B cell (primary cell): ENCODE results near the gene PFDN5. TPM values are rescaled to one million over a fixed set of nuclear protein-coding genes. Genes with fewer than 3 reads are reported as not detected.

Experiments
- ATAC-seq: fragments of 200-7000 bp; cut with Tn5 transposase; one replicate; pipeline ENCODE4 v1.10.0; 2021; ENCODE audit warnings: low read depth, mild to moderate bottlenecking, moderate number of reproducible peaks, moderate library complexity
- CTCF ChIA-PET: fragments of 350-600 bp; sonication (Branson Sonifier 250); formaldehyde crosslinking; loops from one replicate; lab custom pipeline; 2021; ENCODE audit warnings: antibody characterized with exemption, inconsistent platforms; lab: Charles Lee
- POLR2A ChIA-PET: fragments of 350-600 bp; sonication (Branson Sonifier 250); formaldehyde crosslinking; loops from one replicate; lab custom pipeline; 2021; ENCODE audit warnings: antibody characterized with exemption; lab: Charles Lee
- DNase-seq: peaks from one replicate; pipeline ENCODE4 v3.0.0; 2013
- H2AFZ ChIP-seq: 2 replicates; pipeline ENCODE4 v1.6.1; 2012; ENCODE audit warnings: mild to moderate bottlenecking, low read depth, low read length; ENCODE audit not compliant: insufficient read depth, poor library complexity, severe bottlenecking
- H3K27ac ChIP-seq, 2 donors: 1 replicate in 1 of 2; 2 replicates in 1 of 2; pipeline ENCODE4 v1.5.1; 2012 to 2013; ENCODE audit warnings: low read length in 2 of 2, mild to moderate bottlenecking in 2 of 2, moderate library complexity in 1 of 2
- H3K27me3 ChIP-seq, 4 experiments: fragments of 200-600 bp in 1 of 4; sonication (generic) in 1 of 4; replicated peaks in 1 of 4; 1 replicate in 2 of 4; 2 replicates in 2 of 4; pipeline versions ENCODE4 v1.6.1 to v1.7.0; 2013 to 2016; ENCODE audit warnings: low read length in 3 of 4, mild to moderate bottlenecking in 2 of 4, mixed read lengths in 1 of 4, moderate library complexity in 1 of 4; ENCODE audit not compliant: insufficient read depth in 4 of 4, control insufficient read depth in 3 of 4; ENCODE audit errors: control extremely low read depth in 1 of 4
- H3K36me3 ChIP-seq, 2 experiments: replicated peaks in 1 of 2; 1 replicate in 1 of 2; 2 replicates in 1 of 2; pipeline versions ENCODE4 v1.6.1 to v1.7.1; 2013; ENCODE audit warnings: low read length in 1 of 2; ENCODE audit not compliant: insufficient read depth in 2 of 2, control insufficient read depth in 1 of 2; ENCODE audit errors: control extremely low read depth in 1 of 2, extremely low read depth in 1 of 2
- H3K4me1 ChIP-seq, 2 donors: fragments of 200-600 bp in 1 of 2; sonication (generic) in 1 of 2; 1 replicate in 1 of 2; 2 replicates in 1 of 2; pipeline versions ENCODE4 v1.5.1 to v1.6.1; 2013 to 2017; ENCODE audit warnings: low read length in 2 of 2; ENCODE audit not compliant: control insufficient read depth in 2 of 2, insufficient read depth in 2 of 2
- H3K4me2 ChIP-seq: replicated peaks from 2 replicates; pipeline ENCODE3; 2012; ENCODE audit warnings: mild to moderate bottlenecking, low read depth, low read length; ENCODE audit not compliant: poor library complexity, severe bottlenecking
- H3K4me3 ChIP-seq, 5 experiments: fragments of 200-600 bp in 1 of 5; sonication (generic) in 1 of 5; 1 replicate in 3 of 5; 2 replicates in 2 of 5; pipeline versions ENCODE4 v1.5.1 to v1.7.0; 2011 to 2016; ENCODE audit warnings: low read length in 4 of 5, mild to moderate bottlenecking in 4 of 5, low read depth in 2 of 5, control low read depth in 1 of 5, moderate library complexity in 1 of 5; ENCODE audit not compliant: insufficient read depth in 1 of 5; ENCODE audit errors: control extremely low read depth in 1 of 5, extremely low read depth in 1 of 5
- H3K79me2 ChIP-seq: fragments of 200-600 bp; sonication (generic); one replicate; pipeline ENCODE4 v1.6.0; 2016; ENCODE audit warnings: low read length; ENCODE audit not compliant: control insufficient read depth, insufficient read depth
- H3K9ac ChIP-seq: fragments of 200-600 bp; sonication (generic); 2 replicates; pipeline ENCODE4 v1.6.1; 2017; ENCODE audit warnings: mild to moderate bottlenecking, low read length, moderate library complexity
- H3K9me3 ChIP-seq, 3 donors: one replicate each; pipeline versions ENCODE4 v1.6.1 to v1.7.1; 2013; ENCODE audit warnings: low read length in 2 of 3; ENCODE audit not compliant: control insufficient read depth in 2 of 3, insufficient read depth in 1 of 3; ENCODE audit errors: control extremely low read depth in 1 of 3
- H4K20me1 ChIP-seq: 2 replicates; pipeline ENCODE4 v1.6.0; 2012; ENCODE audit warnings: mild to moderate bottlenecking, low read length; ENCODE audit not compliant: insufficient read depth, control insufficient read depth, poor library complexity, severe bottlenecking
- H3K27ac Mint-ChIP-seq: one replicate; pipeline ENCODE4 v1.8.0; 2021; ENCODE audit warnings: mixed read lengths
- H3K27me3 Mint-ChIP-seq: one replicate; pipeline ENCODE4 v1.8.0; 2021; ENCODE audit warnings: mixed read lengths
- H3K4me1 Mint-ChIP-seq: one replicate; pipeline ENCODE4 v1.8.0; 2021; ENCODE audit warnings: mixed read lengths
- H3K4me3 Mint-ChIP-seq: one replicate; pipeline ENCODE4 v1.8.0; 2021; ENCODE audit warnings: mixed read lengths
- H3K9me3 Mint-ChIP-seq: one replicate; pipeline ENCODE4 v1.8.0; 2022; ENCODE audit warnings: mixed read lengths; ENCODE audit not compliant: insufficient read depth
- EZH2 ChIP-seq: IDR thresholded peaks from 2 replicates; pipeline ENCODE4 v1.6.1; 2012; ENCODE audit warnings: borderline replicate concordance, low read depth, mild to moderate bottlenecking, moderate library complexity, low read length; ENCODE audit not compliant: insufficient read depth, poor library complexity, severe bottlenecking
- WGBS: methylation state at CpG from one replicate; pipeline ENCODE4 v1.1.5; 2013; ENCODE audit warnings: missing lambda C conversion rate; ENCODE audit not compliant: insufficient coverage; 5-methylcytosine and 5-hydroxymethylcytosine counted together
- intact Hi-C: fragments of 100-400 bp; cut with micrococcal nuclease; formaldehyde crosslinking; loops from one replicate; pipeline ENCODE4 v1.10.0; 2022
- polyA plus RNA-seq: library from polyadenylated mRNA; depleted of rRNA; stranded (reverse); fragments of >200 nt; gene quantifications from 2 replicates; pipeline ENCODE4 v1.2.3, GENCODE V29; 2012
- total RNA-seq, 2 donors: library from RNA; stranded (reverse); fragments of 120-200 nt in 1 of 2; gene quantifications; 1 replicate in 1 of 2; 2 replicates in 1 of 2; pipeline versions ENCODE4 v1.2.3 to v1.2.4, GENCODE V29; 2013 to 2022
- TF ChIP-seq, protein P1 (sequence below): fragments of 200-600 bp; IDR thresholded peaks from one replicate; pipeline ENCODE4 v1.8.0; 2022; ENCODE audit warnings: antibody characterized with exemption, mild to moderate bottlenecking

PFDN5 gene
- total and polyA plus RNA-seq, 2 donors (not counting 1 experiment from before 2014, with no cell fraction given) = 654 to 1,584 TPM

GRCh38 chr12:53336181-53336681, 40.9 kb downstream of the PFDN5 start, which contains the start of gene SP7:
Gene SP7, minus strand, starts transcription at chr12:53336354. Its CDS starts 708 bp downstream, at chr12:53335646.
- H2AFZ ChIP-seq = no peak within 1 kb of the TSS
- peaks cover 0 to 49% (median 25%) of the 10 kb centered on the region in 4 experiments for H3K27me3 ChIP-seq
- no peak within 1 kb of the TSS for H3K4me3 ChIP-seq
- H3K4me2 ChIP-seq = no peak within 1 kb of the TSS
- peaks cover 10 to 13% of the 10 kb centered on the region in 2 donors for H3K4me1 ChIP-seq
- H3K27me3 Mint-ChIP-seq = peaks cover 67% of the 10 kb centered on the region
- H4K20me1 ChIP-seq = no peaks in the 10 kb centered on the region
- DNase-seq (peak; percentile 67), ATAC-seq (peak; percentile 79)
- CTCF ChIA-PET = interaction anchor here (2.2 to 3.5 kb wide), 2 partner anchors 9 to 16 kb away, joined by 11 read pairs; no protein-coding TSS in a partner anchor
- H3K4me1 Mint-ChIP-seq = peaks cover 10% of the 10 kb centered on the region
- POLR2A ChIA-PET = interaction anchor here (0.5 kb wide), 1 partner anchor 340 kb away, joined by 4 read pairs; no protein-coding TSS in a partner anchor
- H3K79me2 ChIP-seq = no peaks in the 10 kb centered on the region
- H3K4me3 Mint-ChIP-seq = no peak within 1 kb of the TSS
- 5% methylated on average over 4 of the region's 15 CpGs for WGBS
- H3K9ac ChIP-seq = no peak within 1 kb of the TSS
- TF ChIP-seq, protein P1, sequence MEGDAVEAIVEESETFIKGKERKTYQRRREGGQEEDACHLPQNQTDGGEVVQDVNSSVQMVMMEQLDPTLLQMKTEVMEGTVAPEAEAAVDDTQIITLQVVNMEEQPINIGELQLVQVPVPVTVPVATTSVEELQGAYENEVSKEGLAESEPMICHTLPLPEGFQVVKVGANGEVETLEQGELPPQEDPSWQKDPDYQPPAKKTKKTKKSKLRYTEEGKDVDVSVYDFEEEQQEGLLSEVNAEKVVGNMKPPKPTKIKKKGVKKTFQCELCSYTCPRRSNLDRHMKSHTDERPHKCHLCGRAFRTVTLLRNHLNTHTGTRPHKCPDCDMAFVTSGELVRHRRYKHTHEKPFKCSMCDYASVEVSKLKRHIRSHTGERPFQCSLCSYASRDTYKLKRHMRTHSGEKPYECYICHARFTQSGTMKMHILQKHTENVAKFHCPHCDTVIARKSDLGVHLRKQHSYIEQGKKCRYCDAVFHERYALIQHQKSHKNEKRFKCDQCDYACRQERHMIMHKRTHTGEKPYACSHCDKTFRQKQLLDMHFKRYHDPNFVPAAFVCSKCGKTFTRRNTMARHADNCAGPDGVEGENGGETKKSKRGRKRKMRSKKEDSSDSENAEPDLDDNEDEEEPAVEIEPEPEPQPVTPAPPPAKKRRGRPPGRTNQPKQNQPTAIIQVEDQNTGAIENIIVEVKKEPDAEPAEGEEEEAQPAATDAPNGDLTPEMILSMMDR = no peak
- TF ChIP-seq EZH2 = no peak
- H3K27ac ChIP-seq = no peak within 1 kb of the TSS
- no peaks in the 10 kb centered on the region for H3K36me3 ChIP-seq
- H3K9me3 Mint-ChIP-seq = no peaks in the 10 kb centered on the region
- peaks cover 0 to 4% (median 0%) of the 10 kb centered on the region in 3 donors for H3K9me3 ChIP-seq
- H3K27ac Mint-ChIP-seq = peak within 1 kb of the TSS; percentile 23
- intact Hi-C loops = no loop called here

DNA sequence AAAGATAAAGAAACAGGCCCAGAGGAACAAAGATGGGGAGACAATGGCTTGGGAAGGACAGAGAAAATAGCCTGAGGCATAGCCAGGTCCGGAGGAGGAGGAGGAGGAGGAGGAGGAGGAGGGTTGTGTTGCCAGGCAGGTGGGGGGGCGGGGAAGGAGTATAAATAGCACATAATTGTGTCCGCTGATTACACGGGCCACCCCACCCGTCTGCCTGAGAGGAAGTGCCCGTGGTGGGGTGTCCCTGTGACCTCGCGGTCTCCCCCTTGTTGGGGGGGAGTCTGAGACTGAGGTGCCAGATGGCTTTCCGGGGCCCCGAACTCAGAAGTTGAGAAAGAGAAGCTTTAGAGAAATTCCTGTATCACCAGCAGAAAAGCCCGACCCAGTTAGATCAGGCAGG, 42.7 kb downstream of the PFDN5 start:
- WGBS = 7% methylated on average over 6 of the region's 11 CpGs
- Histone ChIP-seq H3K9ac (no peak overlapping the region), H3K4me2 (no peak overlapping the region), H3K36me3 (no peaks in the 10 kb centered on the region), H4K20me1 (no peaks in the 10 kb centered on the region), H3K27ac (no peak overlapping the region), H2AFZ (no peak overlapping the region), H3K79me2 (no peaks in the 10 kb centered on the region), H3K4me1 (peaks cover 10 to 13% of the 10 kb centered on the region in 2 donors), H3K27me3 (peaks cover 0 to 46% (median 24%) of the 10 kb centered on the region in 4 experiments), H3K4me3 (no peak overlapping the region), H3K9me3 (peaks cover 0 to 4% (median 0%) of the 10 kb centered on the region in 3 donors)
- ATAC-seq = no peak
- TF ChIP-seq, protein P1 = no peak
- no peak for TF ChIP-seq EZH2
- Mint-ChIP-seq H3K4me1 (peaks cover 10% of the 10 kb centered on the region), H3K27me3 (peaks cover 56% of the 10 kb centered on the region), H3K9me3 (no peaks in the 10 kb centered on the region), H3K4me3 (no peak overlapping the region), H3K27ac (no peak overlapping the region)
- CTCF ChIA-PET = no interaction called here
- no peak for DNase-seq
- intact Hi-C loops = no loop called here
- POLR2A ChIA-PET = interaction anchor here (0.6 kb wide), 1 partner anchor 95 kb away, joined by 4 read pairs; no protein-coding TSS in a partner anchor
